ENCODE results near the gene TMEM52. TPM values are rescaled to one million over a fixed set of nuclear protein-coding genes. Genes with fewer than 3 reads are reported as not detected.

Gene TMEM52
- total and polyA plus RNA-seq, 2 of the 8 experiments (the other 6 are each of a cell fraction or from before 2014, with no cell fraction given) = 14.6 to 30.2 TPM

DNA sequence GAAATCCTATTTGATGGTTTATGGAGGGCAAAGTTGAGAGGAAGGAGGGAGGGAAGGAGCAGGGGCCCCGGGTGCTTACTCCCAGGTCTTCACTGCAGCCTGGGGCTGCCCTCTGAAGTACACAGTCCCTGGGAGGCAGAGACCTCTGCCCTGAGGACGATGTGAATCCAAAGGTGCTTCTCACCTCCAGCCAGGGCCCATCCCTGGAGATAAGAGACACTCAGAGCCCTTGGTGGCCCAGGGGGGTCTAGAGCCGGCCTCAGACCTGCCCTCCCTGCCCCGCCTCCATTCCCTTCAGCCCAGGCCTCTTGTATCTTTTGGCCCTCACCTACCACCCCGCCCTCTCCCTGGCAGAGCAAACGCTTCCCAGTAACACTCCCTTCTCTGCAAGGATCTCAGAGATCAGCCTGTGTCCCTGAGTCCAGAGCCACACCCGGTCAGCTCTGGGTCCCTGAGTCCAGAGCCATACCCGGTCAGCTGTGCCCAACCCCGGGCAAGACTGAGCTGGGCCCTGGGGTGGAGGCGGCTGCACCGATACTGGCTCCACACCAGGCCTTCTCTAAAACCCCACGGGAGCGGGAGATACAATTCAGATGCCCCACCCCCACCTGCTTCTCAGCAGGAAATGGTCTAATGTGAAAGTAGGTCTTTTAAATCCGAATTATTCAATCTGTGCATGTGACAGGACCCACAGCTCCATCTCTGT lies 24.6 kb downstream of the TMEM52 start (continued):
- no peak for TF ChIP-seq FOSL1 (IDR thresholded peaks at IDR 0.05; ENCODE audit: insufficient read depth, low read depth, low read length)
- no peak for TF ChIP-seq ATF3 (IDR thresholded peaks at IDR 0.05; ENCODE audit: insufficient read depth, low read depth, low read length)
- no peak for TF ChIP-seq NRF1 (IDR thresholded peaks at IDR 0.05; ENCODE audit: low read depth, low read length)
- no peak for TF ChIP-seq POU5F1 (IDR thresholded peaks at IDR 0.05; ENCODE audit: low read depth, low read length)
- no peak for TF ChIP-seq RXRA (IDR thresholded peaks at IDR 0.05; ENCODE audit: insufficient read depth, low read depth, low read length)
- TF ChIP-seq YY1 (IDR thresholded peaks at IDR 0.05; ENCODE audit: low read depth, low read length) = no peak
- no peak for TF ChIP-seq CTCF (IDR thresholded peaks at IDR 0.05; ENCODE audit: control extremely low read depth in 1 of 3, insufficient read depth in 1 of 3, low read depth in 1 of 3, low read length in 3 of 3)

Data from H1 (cell line).